Occipital lobe (tissue), 2 donors: ENCODE data around the gene MYCN. TPM values are rescaled to one million over a fixed set of nuclear protein-coding genes. Genes with fewer than 3 reads are reported as not detected.

Source experiments
- DNase-seq: peaks from one replicate; lab custom pipeline; 2025; lab: John Stamatoyannopoulos, UW
- total RNA-seq: library from RNA; depleted of rRNA; stranded (reverse); fragments of >200 nt; gene quantifications from one replicate; pipeline ENCODE4 v1.2.3, GENCODE V29; 2014

MYCN gene
- total RNA-seq, 1 donor from 2014 or later = 75.5 TPM

DNA sequence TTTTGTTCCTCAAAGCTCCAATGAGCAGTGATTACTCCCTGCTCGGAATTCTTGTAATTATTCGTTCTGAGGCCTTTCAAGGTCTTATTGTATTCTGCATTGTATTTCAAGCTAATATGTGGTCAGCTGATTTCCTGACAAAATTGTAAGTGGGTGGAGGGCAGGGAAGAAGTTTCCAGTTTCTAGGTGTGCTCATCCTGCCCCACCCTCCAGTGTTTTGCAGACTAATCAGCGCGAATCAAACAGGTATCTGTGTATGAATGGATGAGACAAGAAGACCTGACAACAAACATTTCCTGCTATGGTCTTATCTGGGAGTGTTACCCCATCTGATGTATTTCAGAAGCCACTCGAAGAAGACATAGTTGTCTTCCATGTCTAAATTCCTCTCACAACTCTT lies 35.3 kb downstream of the MYCN start:
- DNase-seq = no peak

DNA sequence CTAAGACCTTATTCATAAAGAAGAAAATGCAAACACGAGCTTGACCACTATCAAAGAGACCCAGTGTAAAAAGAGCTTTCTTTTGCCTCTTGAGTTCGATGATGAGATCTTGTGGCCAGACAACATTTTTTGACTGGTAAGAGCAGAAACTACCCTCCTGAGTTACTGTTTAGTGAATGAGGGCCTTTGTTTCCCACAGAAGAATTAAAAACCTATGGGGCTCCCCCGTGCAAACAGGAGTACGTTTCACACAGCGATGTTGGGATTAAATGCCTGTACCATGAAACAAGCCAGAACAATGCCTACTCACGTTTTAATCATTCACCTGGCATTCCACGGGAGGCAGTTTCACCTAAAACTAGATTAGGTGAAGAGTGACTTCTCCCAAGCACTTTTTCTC lies 36.0 kb downstream of the MYCN start:
- DNase-seq = no peak

- no peak for DNase-seq
These were observed 38.9 kb downstream of the MYCN start for GRCh38 chr2:15979051-15979758.

- DNase-seq = no peak
These were observed 39.6 kb downstream of the MYCN start for GRCh38 chr2:15979759-15980604.

- no peak for DNase-seq
These were observed 40.3 kb downstream of the MYCN start for GRCh38 chr2:15980605-15981098.

- no peak for DNase-seq
These were observed 41.3 kb downstream of the MYCN start for GRCh38 chr2:15981646-15982045.

- DNase-seq = no peak
These were observed 42.1 kb downstream of the MYCN start for GRCh38 chr2:15982285-15983044.

DNA sequence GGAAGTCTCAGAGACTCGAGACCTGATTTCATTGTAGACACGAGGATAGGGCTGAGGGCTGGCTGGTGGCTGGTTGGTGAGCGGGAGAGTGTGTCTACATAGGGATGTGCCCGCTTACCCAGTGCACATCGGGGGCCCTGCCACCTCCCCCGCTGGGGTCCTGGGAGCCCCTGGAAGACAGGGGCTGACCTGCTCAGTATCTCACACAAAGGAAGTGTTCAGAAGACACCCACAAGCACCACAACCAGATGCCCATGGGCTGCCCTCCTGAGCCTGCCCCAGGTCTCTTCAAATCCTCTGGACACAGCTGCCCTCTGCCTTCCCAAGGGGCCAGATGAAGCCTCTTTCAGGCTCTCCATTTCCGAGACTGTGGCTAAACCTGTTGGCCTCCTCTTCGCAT lies 43.1 kb downstream of the MYCN start:
- no peak for DNase-seq

- DNase-seq = peak; percentile 90
These were observed 44.3 kb downstream of the MYCN start for GRCh38 chr2:15984368-15985255.

DNA sequence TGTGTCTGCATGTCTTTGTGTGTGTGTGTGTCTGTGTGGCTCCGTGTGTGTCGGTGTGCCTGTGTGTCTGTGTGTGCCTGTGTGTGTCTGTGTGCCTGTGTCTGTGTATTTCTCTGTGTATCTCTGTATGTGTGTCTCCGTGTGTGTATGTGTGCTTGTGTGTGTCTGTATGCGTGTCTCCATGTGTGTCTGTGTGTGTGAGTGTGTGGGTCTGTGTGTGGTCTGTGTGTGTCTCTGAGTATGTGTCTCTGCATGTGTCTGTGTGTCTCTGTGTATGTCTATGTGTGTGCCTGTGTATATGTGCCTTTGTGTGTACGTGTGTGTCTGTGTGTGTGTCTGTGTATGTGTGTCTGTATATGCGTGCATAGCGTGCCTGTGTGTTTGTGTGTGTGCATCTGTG lies 45.2 kb downstream of the MYCN start:
- no peak for DNase-seq

GRCh38 chr2:15986068-15986560 lies 45.8 kb downstream of the MYCN start:
- no peak for DNase-seq

DNA sequence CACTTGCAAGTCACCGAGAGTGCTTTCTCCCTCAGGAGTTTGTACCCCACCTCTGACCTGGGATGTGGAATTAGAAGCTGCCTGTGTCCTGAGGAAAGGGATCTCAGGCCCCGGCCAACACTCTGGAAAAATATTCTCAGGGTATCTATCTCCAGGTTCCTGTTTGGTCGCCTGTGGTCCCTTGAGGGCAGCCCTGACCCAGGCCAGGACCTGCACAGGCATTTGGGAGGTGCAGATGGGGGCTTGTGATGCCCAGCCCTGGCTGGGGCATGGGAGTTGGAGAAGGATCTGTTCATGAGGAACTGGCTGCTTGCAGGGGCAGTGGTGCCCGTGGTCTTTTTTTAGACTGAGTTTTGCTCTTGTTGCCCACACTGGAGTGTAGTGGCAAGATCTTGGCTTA lies 46.3 kb downstream of the MYCN start:
- DNase-seq = no peak

- DNase-seq = no peak
These were observed 48.4 kb downstream of the MYCN start for GRCh38 chr2:15988733-15989132.

- DNase-seq = no peak
These were observed 49.2 kb downstream of the MYCN start for GRCh38 chr2:15989559-15989958.

GRCh38 chr2:15990151-15991101 lies 50.1 kb downstream of the MYCN start:
- no peak for DNase-seq

- no peak for DNase-seq
These were observed 50.9 kb downstream of the MYCN start for GRCh38 chr2:15991231-15991630.

DNA sequence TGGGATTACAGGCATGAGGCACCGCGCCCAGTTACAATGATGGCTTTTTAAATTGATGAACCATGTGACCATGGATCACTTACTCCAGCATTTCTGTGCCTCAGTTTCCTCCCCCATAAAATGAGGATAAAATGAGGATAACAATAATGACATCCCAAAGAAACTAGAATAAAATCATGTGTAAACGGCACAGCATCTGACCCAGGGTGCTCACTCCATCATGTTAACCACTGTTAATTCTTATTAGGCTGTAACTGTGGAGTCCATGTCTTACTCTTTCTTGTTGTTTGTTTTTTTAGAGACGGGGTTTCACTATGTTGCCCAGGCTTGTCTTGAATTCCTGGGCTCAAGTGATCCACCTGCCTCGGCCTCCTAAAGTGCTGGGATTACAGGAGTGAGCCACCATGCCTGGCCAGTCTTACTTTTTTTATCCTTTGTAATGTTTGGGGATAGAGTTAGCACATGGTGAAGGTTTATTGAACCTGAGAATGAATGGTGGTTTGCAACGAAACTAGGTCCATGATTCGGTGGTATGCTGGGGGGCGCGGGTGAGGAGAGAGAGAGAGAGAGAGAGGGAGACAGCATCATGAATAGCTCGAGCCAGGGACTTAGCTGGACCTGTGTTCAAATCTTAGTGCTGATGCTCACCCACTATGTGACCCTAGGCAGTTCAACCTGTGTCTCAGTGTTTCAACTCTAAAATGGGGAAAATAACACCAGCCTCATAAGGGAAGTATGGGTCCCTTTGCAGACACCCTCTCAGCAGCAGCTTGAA lies 52.3 kb downstream of the MYCN start:
- no peak for DNase-seq

- no peak for DNase-seq
These were observed 52.9 kb downstream of the MYCN start for GRCh38 chr2:15993232-15993610.

- no peak for DNase-seq
These were observed 53.3 kb downstream of the MYCN start for GRCh38 chr2:15993666-15994065.
